Measurements from ENCODE around the gene SCUBE1.
A peak's percentile ranks its signal among the peaks of the same experiment; 100 is the strongest.

SCUBE1 gene

GRCh38 chr22:43209971-43210370, 133.2 kb downstream of the SCUBE1 start:
- no peaks in the 10 kb centered on the region for H3K27me3 Mint-ChIP-seq (ENCODE audit: low read depth)
- H3K27ac Mint-ChIP-seq = no peak overlapping the region
- H3K36me3 Mint-ChIP-seq (ENCODE audit: low read depth) = no peaks in the 10 kb centered on the region
- no peaks in the 10 kb centered on the region for H3K9me3 Mint-ChIP-seq
- H3K4me3 Mint-ChIP-seq = no peak overlapping the region
- no peaks in the 10 kb centered on the region for H3K4me1 Mint-ChIP-seq (ENCODE audit: low read depth)
- no peak for DNase-seq (ENCODE audit: low spot score)

GRCh38 chr22:43209523-43209890, 133.7 kb downstream of the SCUBE1 start:
- no peaks in the 10 kb centered on the region for H3K27me3 Mint-ChIP-seq (ENCODE audit: low read depth)
- H3K4me1 Mint-ChIP-seq (ENCODE audit: low read depth) = no peaks in the 10 kb centered on the region
- H3K27ac Mint-ChIP-seq = no peak overlapping the region
- no peak for DNase-seq (ENCODE audit: low spot score)
- H3K4me3 Mint-ChIP-seq = no peak overlapping the region
- no peaks in the 10 kb centered on the region for H3K36me3 Mint-ChIP-seq (ENCODE audit: low read depth)
- no peaks in the 10 kb centered on the region for H3K9me3 Mint-ChIP-seq

GRCh38 chr22:43208703-43209522, 134.3 kb downstream of the SCUBE1 start:
- DNase-seq (ENCODE audit: low spot score) = no peak
- Mint-ChIP-seq H3K27ac (no peak overlapping the region), H3K9me3 (no peaks in the 10 kb centered on the region), H3K4me3 (no peak overlapping the region), H3K27me3 (ENCODE audit: low read depth) (no peaks in the 10 kb centered on the region), H3K36me3 (ENCODE audit: low read depth) (no peaks in the 10 kb centered on the region), H3K4me1 (ENCODE audit: low read depth) (no peaks in the 10 kb centered on the region)

- no peaks in the 10 kb centered on the region for H3K9me3 Mint-ChIP-seq
- DNase-seq (ENCODE audit: low spot score) = no peak
- H3K4me1 Mint-ChIP-seq (ENCODE audit: low read depth) = no peaks in the 10 kb centered on the region
- H3K36me3 Mint-ChIP-seq (ENCODE audit: low read depth) = no peaks in the 10 kb centered on the region
- no peak overlapping the region for H3K4me3 Mint-ChIP-seq
- no peak overlapping the region for H3K27ac Mint-ChIP-seq
- no peaks in the 10 kb centered on the region for H3K27me3 Mint-ChIP-seq (ENCODE audit: low read depth)
These were observed 135.1 kb downstream of the SCUBE1 start for GRCh38 chr22:43207849-43208702.

- no peak for DNase-seq (ENCODE audit: low spot score)
- Mint-ChIP-seq H3K4me1 (ENCODE audit: low read depth) (no peaks in the 10 kb centered on the region), H3K27ac (no peak overlapping the region), H3K4me3 (no peak overlapping the region), H3K27me3 (ENCODE audit: low read depth) (no peaks in the 10 kb centered on the region), H3K36me3 (ENCODE audit: low read depth) (no peaks in the 10 kb centered on the region), H3K9me3 (no peaks in the 10 kb centered on the region)
These were observed 135.8 kb downstream of the SCUBE1 start for GRCh38 chr22:43207386-43207785.

GRCh38 chr22:43206509-43207161, 136.5 kb downstream of the SCUBE1 start:
- Mint-ChIP-seq H3K27me3 (ENCODE audit: low read depth) (no peaks in the 10 kb centered on the region), H3K4me3 (no peak overlapping the region), H3K27ac (no peak overlapping the region), H3K9me3 (no peaks in the 10 kb centered on the region), H3K4me1 (ENCODE audit: low read depth) (no peaks in the 10 kb centered on the region), H3K36me3 (ENCODE audit: low read depth) (no peaks in the 10 kb centered on the region)
- DNase-seq (ENCODE audit: low spot score) = no peak

- DNase-seq (ENCODE audit: low spot score) = no peak
- Mint-ChIP-seq H3K27me3 (ENCODE audit: low read depth) (no peaks in the 10 kb centered on the region), H3K27ac (peak overlapping the region; percentile 77), H3K4me1 (ENCODE audit: low read depth) (no peaks in the 10 kb centered on the region), H3K9me3 (no peaks in the 10 kb centered on the region), H3K4me3 (no peak overlapping the region), H3K36me3 (ENCODE audit: low read depth) (no peaks in the 10 kb centered on the region)
These were observed 137.2 kb downstream of the SCUBE1 start for GRCh38 chr22:43205748-43206508.

- no peak overlapping the region for H3K27ac Mint-ChIP-seq
- no peaks in the 10 kb centered on the region for H3K9me3 Mint-ChIP-seq
- no peaks in the 10 kb centered on the region for H3K36me3 Mint-ChIP-seq (ENCODE audit: low read depth)
These were observed 137.9 kb downstream of the SCUBE1 start for GRCh38 chr22:43205261-43205691.

GRCh38 chr22:43203471-43203981, 139.6 kb downstream of the SCUBE1 start:
- Mint-ChIP-seq H3K27me3 (ENCODE audit: low read depth) (no peaks in the 10 kb centered on the region), H3K9me3 (no peaks in the 10 kb centered on the region), H3K36me3 (ENCODE audit: low read depth) (no peaks in the 10 kb centered on the region), H3K4me3 (no peak overlapping the region), H3K27ac (no peak overlapping the region), H3K4me1 (ENCODE audit: low read depth) (no peaks in the 10 kb centered on the region)
- DNase-seq (ENCODE audit: low spot score) = no peak

More at GRCh38 chr22:43205261-43205691, 137.9 kb downstream of the SCUBE1 start:
- no peak overlapping the region for H3K4me3 Mint-ChIP-seq
- no peaks in the 10 kb centered on the region for H3K4me1 Mint-ChIP-seq (ENCODE audit: low read depth)
- H3K27me3 Mint-ChIP-seq (ENCODE audit: low read depth) = no peaks in the 10 kb centered on the region
- DNase-seq (ENCODE audit: low spot score) = no peak

- Mint-ChIP-seq H3K4me3 (no peak overlapping the region), H3K27ac (no peak overlapping the region), H3K36me3 (ENCODE audit: low read depth) (no peaks in the 10 kb centered on the region), H3K27me3 (ENCODE audit: low read depth) (no peaks in the 10 kb centered on the region), H3K4me1 (ENCODE audit: low read depth) (no peaks in the 10 kb centered on the region), H3K9me3 (no peaks in the 10 kb centered on the region)
- no peak for DNase-seq (ENCODE audit: low spot score)
These were observed 140.3 kb downstream of the SCUBE1 start for GRCh38 chr22:43202756-43203410.

GRCh38 chr22:43202326-43202725, 140.8 kb downstream of the SCUBE1 start:
- no peak for DNase-seq (ENCODE audit: low spot score)
- Mint-ChIP-seq H3K27me3 (ENCODE audit: low read depth) (no peaks in the 10 kb centered on the region), H3K27ac (no peak overlapping the region), H3K4me1 (ENCODE audit: low read depth) (no peaks in the 10 kb centered on the region), H3K36me3 (ENCODE audit: low read depth) (no peaks in the 10 kb centered on the region), H3K4me3 (no peak overlapping the region), H3K9me3 (no peaks in the 10 kb centered on the region)

- H3K27me3 Mint-ChIP-seq (ENCODE audit: low read depth) = no peaks in the 10 kb centered on the region
- H3K36me3 Mint-ChIP-seq (ENCODE audit: low read depth) = no peaks in the 10 kb centered on the region
- no peak overlapping the region for H3K4me3 Mint-ChIP-seq
- no peak overlapping the region for H3K27ac Mint-ChIP-seq
- H3K4me1 Mint-ChIP-seq (ENCODE audit: low read depth) = no peaks in the 10 kb centered on the region
- DNase-seq (ENCODE audit: low spot score) = no peak
- no peaks in the 10 kb centered on the region for H3K9me3 Mint-ChIP-seq
These were observed 141.5 kb downstream of the SCUBE1 start for GRCh38 chr22:43201486-43202219.

Measured in T-helper 2 cell treated with Interferon-gamma antibody and Interleukin-4, amounts not matched to agents 5 μg/mL and 100 μg/mL, for 36 hours (primary cell).